H1 (cell line): ENCODE results near the gene CIC. TPM values are rescaled to one million over a fixed set of nuclear protein-coding genes. Genes with fewer than 3 reads are reported as not detected.

Source experiments
- CTCF ChIA-PET: fragments of 300-600 bp; sonication (Branson Sonifier 250); formaldehyde crosslinking; loops from one replicate; lab custom pipeline; 2021; ENCODE audit not compliant: partially characterized antibody; lab: Charles Lee
- POLR2A ChIA-PET: fragments of 300-600 bp; sonication (Branson Sonifier 250); formaldehyde crosslinking; loops from one replicate; lab custom pipeline; 2021; ENCODE audit warnings: inconsistent platforms; ENCODE audit not compliant: partially characterized antibody; lab: Charles Lee
- DNase-seq, 2 experiments: peaks; one replicate each; pipeline versions ENCODE4 v3.0.0 to v3.0.0-alpha.2; 2010 to 2022; ENCODE audit warnings: low spot score in 2 of 2, low read depth in 1 of 2, mixed read lengths in 1 of 2
- FAIRE-seq: peaks from 2 replicates; lab custom pipeline; 2011; peaks lifted over from hg19 to GRCh38; lab: Jason Lieb, UNC
- H2AFZ ChIP-seq: 2 replicates; pipeline ENCODE4 v1.8.1; 2012; ENCODE audit warnings: low read length, inconsistent platforms
- H2AK5ac ChIP-seq: 2 replicates; pipeline ENCODE4 v1.6.1; 2013; ENCODE audit warnings: low read depth, low read length
- H2BK120ac ChIP-seq: replicated peaks from 2 replicates; pipeline ENCODE3; 2013; ENCODE audit warnings: low read depth, low read length, inconsistent platforms
- H2BK12ac ChIP-seq: 2 replicates; pipeline ENCODE4 v1.6.1; 2013; ENCODE audit warnings: low read depth, low read length
- H2BK15ac ChIP-seq: 2 replicates; pipeline ENCODE4 v1.6.1; 2013; ENCODE audit warnings: low read length
- H2BK20ac ChIP-seq: 2 replicates; pipeline ENCODE4 v1.6.1; 2013; ENCODE audit warnings: low read length
- H2BK5ac ChIP-seq: 2 replicates; pipeline ENCODE4 v1.6.1; 2013; ENCODE audit warnings: low read depth, low read length
- H3K14ac ChIP-seq: 2 replicates; pipeline ENCODE4 v1.6.1; 2013; ENCODE audit warnings: inconsistent platforms; ENCODE audit not compliant: insufficient read length
- H3K18ac ChIP-seq: 2 replicates; pipeline ENCODE4 v1.6.1; 2013; ENCODE audit warnings: low read length; ENCODE audit errors: extremely low read depth
- H3K23ac ChIP-seq: 2 replicates; pipeline ENCODE4 v1.6.1; 2013; ENCODE audit warnings: inconsistent platforms; ENCODE audit not compliant: insufficient read length
- H3K23me2 ChIP-seq: 2 replicates; pipeline ENCODE4 v1.6.1; 2013; ENCODE audit warnings: low read depth, low read length
- H3K27ac ChIP-seq: 2 replicates; pipeline ENCODE4 v1.6.1; 2011; ENCODE audit warnings: low read depth, low read length, inconsistent platforms
- H3K27me3 ChIP-seq, 4 experiments: replicated peaks in 1 of 4; 1 replicate in 1 of 4; 2 replicates in 3 of 4; pipeline versions ENCODE4 v1.6.1 to v1.8.1; 2011 to 2013; ENCODE audit warnings: low read length in 3 of 4, mild to moderate bottlenecking in 3 of 4, inconsistent platforms in 2 of 4, mixed read lengths in 2 of 4, moderate library complexity in 1 of 4; ENCODE audit not compliant: control insufficient read depth in 3 of 4, insufficient read depth in 3 of 4; ENCODE audit errors: extremely low read depth in 1 of 4
- H3K36me3 ChIP-seq, 4 experiments: 2 replicates each; pipeline versions ENCODE4 v1.6.1 to v1.8.1; 2011 to 2013; ENCODE audit warnings: mild to moderate bottlenecking in 4 of 4, low read length in 3 of 4, moderate library complexity in 2 of 4, control low read depth in 1 of 4, inconsistent platforms in 1 of 4; ENCODE audit not compliant: insufficient read depth in 4 of 4, control insufficient read depth in 2 of 4
- H3K4ac ChIP-seq: replicated peaks from 2 replicates; pipeline ENCODE3; 2013; ENCODE audit warnings: low read length, low read depth, mixed read lengths, inconsistent platforms; ENCODE audit not compliant: insufficient read length
- H3K4me1 ChIP-seq, 4 experiments: replicated peaks in 1 of 4; 1 replicate in 1 of 4; 2 replicates in 3 of 4; pipeline versions ENCODE4 v1.6.1 to v1.8.1; 2011 to 2013; ENCODE audit warnings: low read length in 3 of 4, inconsistent platforms in 2 of 4, mixed read lengths in 1 of 4; ENCODE audit not compliant: insufficient read depth in 4 of 4, control insufficient read depth in 3 of 4
- H3K4me2 ChIP-seq, 2 experiments: 2 replicates each; pipeline versions ENCODE4 v1.6.1 to v1.8.1; 2011 to 2013; ENCODE audit warnings: low read depth in 2 of 2, low read length in 2 of 2, control low read depth in 1 of 2, inconsistent platforms in 1 of 2, mild to moderate bottlenecking in 1 of 2; ENCODE audit not compliant: insufficient read depth in 1 of 2
- H3K4me3 ChIP-seq, 4 experiments: fragments of 200-600, 300-600 bp in 1 of 4; sonication (generic), shearing (Covaris generic), sonication (Bioruptor Twin) in 1 of 4; 2 replicates each; pipeline versions ENCODE4 v1.5.1 to v1.8.1; 2011 to 2016; ENCODE audit warnings: low read length in 4 of 4, low read depth in 3 of 4, control low read depth in 2 of 4, inconsistent platforms in 2 of 4, mild to moderate bottlenecking in 2 of 4, mixed read lengths in 1 of 4, moderate library complexity in 1 of 4; ENCODE audit not compliant: insufficient read depth in 2 of 4; ENCODE audit errors: extremely low read depth in 1 of 4
- H3K56ac ChIP-seq: replicated peaks from 2 replicates; pipeline ENCODE3; 2013; ENCODE audit warnings: low read depth, mild to moderate bottlenecking, mixed read lengths, low read length, inconsistent platforms; ENCODE audit not compliant: insufficient read length
- H3K79me1 ChIP-seq: 2 replicates; pipeline ENCODE4 v1.6.1; 2013; ENCODE audit warnings: low read depth, low read length, control low read depth
- H3K79me2 ChIP-seq, 2 experiments: 2 replicates each; pipeline versions ENCODE4 v1.6.1 to v1.8.1; 2012 to 2013; ENCODE audit warnings: low read length in 2 of 2, mild to moderate bottlenecking in 2 of 2, inconsistent platforms in 1 of 2; ENCODE audit not compliant: insufficient read depth in 2 of 2, control insufficient read depth in 1 of 2
- H3K9ac ChIP-seq, 4 experiments: replicated peaks in 1 of 4; 1 replicate in 1 of 4; 2 replicates in 3 of 4; pipeline versions ENCODE4 v1.6.1 to v1.8.1; 2011 to 2013; ENCODE audit warnings: low read depth in 3 of 4, low read length in 3 of 4, control low read depth in 2 of 4, mild to moderate bottlenecking in 2 of 4, moderate library complexity in 2 of 4, inconsistent platforms in 1 of 4; ENCODE audit errors: extremely low read depth in 1 of 4
- H3K9me3 ChIP-seq, 2 experiments: 2 replicates each; pipeline versions ENCODE4 v1.6.1 to v1.8.1; 2012 to 2013; ENCODE audit warnings: mild to moderate bottlenecking in 2 of 2, moderate library complexity in 2 of 2, control low read depth in 1 of 2, inconsistent platforms in 1 of 2, low read depth in 1 of 2, low read length in 1 of 2, mixed read lengths in 1 of 2; ENCODE audit not compliant: insufficient read depth in 2 of 2
- H4K20me1 ChIP-seq, 2 experiments: replicated peaks in 1 of 2; 2 replicates each; pipeline versions ENCODE3 to v1.8.1; 2011 to 2013; ENCODE audit warnings: inconsistent platforms in 2 of 2, low read length in 2 of 2, mild to moderate bottlenecking in 1 of 2; ENCODE audit not compliant: insufficient read depth in 2 of 2, control insufficient read depth in 1 of 2
- H4K5ac ChIP-seq: 2 replicates; pipeline ENCODE4 v1.6.1; 2013; ENCODE audit warnings: low read length, low read depth, mixed read lengths, inconsistent platforms; ENCODE audit not compliant: insufficient read length
- H4K8ac ChIP-seq: 2 replicates; pipeline ENCODE4 v1.8.0; 2013; ENCODE audit warnings: mild to moderate bottlenecking, moderate library complexity, low read length, inconsistent platforms; ENCODE audit not compliant: insufficient read depth; ENCODE audit errors: extremely low read depth
- H4K91ac ChIP-seq: replicated peaks from 2 replicates; pipeline ENCODE3; 2013; ENCODE audit warnings: low read length, mixed read lengths, inconsistent platforms; ENCODE audit not compliant: insufficient read length
- SRF ChIP-seq: IDR thresholded peaks from 2 replicates; pipeline ENCODE4 v1.6.1; 2011; ENCODE audit warnings: mild to moderate bottlenecking, low read depth, low read length, moderate library complexity
- YY1 ChIP-seq: IDR thresholded peaks from 2 replicates; pipeline ENCODE4 v1.6.1; 2011; ENCODE audit warnings: low read depth, mild to moderate bottlenecking, low read length
- WGBS, 2 experiments: shearing (Covaris generic) in 1 of 2; methylation state at CpG; one replicate each; pipeline versions ENCODE4 v1.1.6 to v1.1.7; 2013 to 2015; ENCODE audit warnings: low lambda C conversion rate in 2 of 2, mixed read lengths in 2 of 2, inconsistent platforms in 1 of 2, low coverage in 1 of 2, missing lambda C conversion rate in 1 of 2; ENCODE audit not compliant: insufficient replicate concordance in 2 of 2, insufficient coverage in 1 of 2, insufficient read length in 1 of 2; ENCODE audit errors: extremely low coverage in 1 of 2, missing lambda C conversion rate in 1 of 2; 5-methylcytosine and 5-hydroxymethylcytosine counted together
- polyA plus RNA-seq, 7 experiments: library from polyadenylated mRNA; depleted of rRNA in 3 of 7; stranded (reverse) in 5 of 7; unstranded in 2 of 7; fragments of >200 nt in 5 of 7; fragments of 200-250 nt in 2 of 7; gene quantifications; 1 replicate in 5 of 7; 2 replicates in 1 of 7; 4 replicates in 1 of 7; pipeline versions ENCODE4 v1.2.1 to v1.2.3, GENCODE V29; 2011 to 2013; ENCODE audit warnings: missing spikeins in 2 of 7, mixed read lengths in 2 of 7
- total RNA-seq: library from RNA; stranded (reverse); fragmentation: NEBNext Ultra II Directional; extraction: Animal tissue kit (Norgen Biotek cat#: 25700); gene quantifications from 2 replicates; pipeline ENCODE4 v1.2.1, GENCODE V29; 2021

Gene CIC
- total and polyA plus RNA-seq, 2 of the 8 experiments (the other 6 are each of a cell fraction or from before 2014, with no cell fraction given) = 13.2 to 43.6 TPM

DNA sequence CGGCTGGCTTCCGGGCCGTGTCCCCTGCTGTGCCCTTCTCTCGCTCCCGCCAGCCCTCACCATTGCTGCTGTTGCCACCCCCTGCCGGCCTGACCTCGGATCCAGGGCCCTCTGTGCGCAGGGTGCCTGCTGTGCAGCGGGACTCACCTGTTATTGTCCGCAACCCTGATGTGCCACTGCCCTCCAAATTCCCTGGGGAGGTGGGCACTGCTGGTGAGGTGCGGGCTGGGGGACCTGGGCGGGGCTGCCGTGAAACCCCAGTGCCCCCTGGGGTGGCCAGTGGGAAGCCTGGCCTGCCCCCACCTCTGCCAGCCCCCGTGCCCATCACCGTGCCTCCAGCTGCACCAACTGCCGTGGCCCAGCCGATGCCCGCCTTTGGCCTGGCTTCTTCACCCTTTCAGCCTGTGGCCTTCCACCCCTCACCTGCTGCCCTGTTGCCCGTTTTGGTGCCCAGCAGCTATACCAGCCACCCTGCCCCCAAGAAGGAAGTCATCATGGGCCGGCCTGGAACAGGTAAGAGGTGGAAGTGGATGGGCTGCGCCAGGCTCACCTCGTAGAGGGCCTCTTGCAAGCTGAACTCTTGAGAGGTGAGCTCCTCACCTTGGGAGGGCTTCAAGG lies 5.1 kb downstream of the CIC start:
- POLR2A ChIA-PET = interaction anchor here (1.0 to 1.5 kb wide), 3 partner anchors 9 to 28 kb away, joined by 3 to 5 read pairs (median 3); no protein-coding TSS in a partner anchor

More for the DNA sequence above, 5.1 kb downstream of the CIC start:
- Histone ChIP-seq H4K91ac (no peak overlapping the region), H2AK5ac (no peak overlapping the region), H2AFZ (no peak overlapping the region), H3K14ac (no peak overlapping the region), H2BK5ac (no peak overlapping the region), H3K4ac (no peak overlapping the region), H3K79me1 (peaks cover 5% of the 10 kb centered on the region), H3K56ac (no peak overlapping the region), H3K27ac (no peak overlapping the region), H3K27me3 (no peaks in the 10 kb centered on the region), H4K8ac (no peak overlapping the region; the same call in 1 of the 2 replicates), H2BK20ac (no peak overlapping the region), H3K9me3 (no peaks in the 10 kb centered on the region), H4K5ac (no peak overlapping the region), H4K20me1 (peaks cover 0 to 9% of the 10 kb centered on the region in 2 experiments), H3K23ac (no peak overlapping the region), H3K23me2 (peaks cover 5% of the 10 kb centered on the region; the same call in 1 of the 2 replicates), H2BK15ac (no peak overlapping the region), H3K4me3 (no peak overlapping the region), H3K79me2 (peaks cover 0 to 9% of the 10 kb centered on the region in 2 experiments; a peak in 1 of 4 replicates), H3K9ac (no peak overlapping the region), H3K18ac (no peak overlapping the region), H3K36me3 (peaks cover 0 to 15% (median 5%) of the 10 kb centered on the region in 4 experiments; a peak in 2 of 8 replicates), H3K4me2 (no peak overlapping the region), H3K4me1 (peaks cover 0 to 20% (median 8%) of the 10 kb centered on the region in 4 experiments; a peak in 5 of 7 replicates), H2BK12ac (no peak overlapping the region), H2BK120ac (no peak overlapping the region)
- FAIRE-seq (no peak), DNase-seq (no peak)
- CTCF ChIA-PET = interaction anchor here (0.8 to 2.3 kb wide), 5 partner anchors 20 to 58 kb away, joined by 3 to 24 read pairs (median 4); partner anchors contain the start of gene GSK3A
- WGBS, 2 experiments = 94% methylated on average over 21 of the region's 22 CpGs; no CpG with 5 or more reads in 1 of the 2 experiments
- TF ChIP-seq SRF (no peak), YY1 (no peak)
